NOMO-1 treated with DMSO at 0.1 percent for 48 hours (cell line): ENCODE data around the gene CDKL5.
"Not testable (repeated sequence)": the region's sequence is repeated elsewhere in the genome, so short reads cannot be mapped to it uniquely, and the experiment has no call there.

ENCODE experiments used
- DNase-seq: peaks from one replicate; lab custom pipeline; 2025; ENCODE audit not compliant: unreplicated experiment; lab: John Stamatoyannopoulos, UW

CDKL5 gene

GRCh38 chrX:18573556-18573955 is 148.1 kb downstream of the CDKL5 start:
- DNase-seq = no peak

DNA sequence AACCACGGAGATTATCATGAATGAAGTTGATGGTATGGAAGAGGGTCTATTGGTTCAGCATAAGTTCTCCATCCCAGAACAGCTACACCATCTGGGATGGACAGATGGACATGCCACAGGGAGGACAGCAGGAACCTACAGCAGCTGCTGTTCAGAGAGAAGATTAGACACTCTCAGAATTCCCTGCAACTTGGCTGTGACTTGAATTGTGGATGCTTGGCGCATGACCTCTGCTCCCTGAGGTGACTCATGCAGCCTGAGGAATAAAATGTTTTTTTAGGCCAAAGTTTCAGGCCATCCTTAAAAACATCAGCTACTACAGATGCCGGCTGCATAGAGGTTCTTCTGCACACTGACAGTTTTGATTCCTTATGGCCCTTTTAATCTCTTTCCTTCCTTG is 149.2 kb downstream of the CDKL5 start:
- DNase-seq = no peak

GRCh38 chrX:18575744-18576143 is 150.3 kb downstream of the CDKL5 start:
- no peak for DNase-seq

- no peak for DNase-seq
Observed at GRCh38 chrX:18577400-18577799, 152.0 kb downstream of the CDKL5 start.

DNA sequence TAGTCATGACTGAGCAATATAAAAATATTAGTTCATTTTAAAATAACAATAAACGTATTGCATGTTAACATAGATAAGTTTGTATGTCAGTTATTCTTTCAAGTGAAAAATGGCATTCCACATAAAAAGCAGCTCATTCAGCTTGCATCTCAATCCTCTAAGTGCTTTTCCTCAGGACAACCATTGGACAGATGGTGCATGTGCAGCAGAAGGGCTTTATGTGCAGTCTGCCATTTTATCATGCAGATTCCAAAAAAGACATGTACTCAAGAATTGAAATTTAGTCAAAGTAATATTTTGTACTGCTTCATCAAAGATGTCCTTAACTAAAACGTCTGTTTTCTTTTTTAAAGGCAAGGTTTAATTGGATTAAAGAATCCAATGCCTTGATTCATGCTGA is 153.1 kb downstream of the CDKL5 start:
- DNase-seq = no peak

DNA sequence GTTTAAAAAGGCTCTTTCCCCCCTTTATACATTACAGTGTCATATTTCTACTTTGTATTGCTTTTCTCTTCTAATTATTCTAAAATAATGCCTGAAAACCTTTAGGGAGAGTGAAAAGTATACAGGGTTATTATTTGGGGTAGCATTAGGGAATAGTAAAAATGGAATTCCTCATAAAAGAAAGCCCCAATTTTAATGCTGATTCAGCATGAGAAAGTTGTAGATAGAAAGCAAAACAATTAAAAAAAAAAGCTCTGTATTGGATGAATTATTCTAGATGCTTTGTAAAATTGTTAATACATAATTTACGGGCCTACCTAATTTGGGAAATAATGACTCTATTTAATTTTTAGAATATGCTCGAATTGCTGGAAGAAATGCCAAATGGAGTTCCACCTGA is 154.1 kb downstream of the CDKL5 start:
- no peak for DNase-seq

- DNase-seq = no peak
Observed at GRCh38 chrX:18582910-18583493, 157.6 kb downstream of the CDKL5 start.

- not testable (repeated sequence) for DNase-seq
Observed at GRCh38 chrX:18589292-18589691, 163.9 kb downstream of the CDKL5 start.

DNA sequence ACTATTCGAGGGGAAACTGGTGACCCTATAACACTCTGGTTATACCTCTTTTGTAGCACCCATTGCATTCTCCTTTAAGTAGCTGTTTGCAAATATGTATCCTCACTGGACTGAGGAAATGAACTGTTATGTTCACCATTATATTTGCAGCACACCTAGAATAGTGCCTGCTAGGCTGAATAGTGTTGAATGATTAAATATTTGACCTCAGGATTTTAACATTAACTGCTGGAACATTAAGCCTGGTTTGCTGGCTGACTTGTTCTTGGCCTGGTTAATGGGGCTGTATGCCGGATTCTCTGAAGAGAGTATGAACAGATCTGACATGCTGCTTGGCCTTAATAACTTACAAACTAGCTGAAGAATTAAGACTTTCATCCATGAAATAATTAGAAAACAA is 166.4 kb downstream of the CDKL5 start:
- no peak for DNase-seq

DNA sequence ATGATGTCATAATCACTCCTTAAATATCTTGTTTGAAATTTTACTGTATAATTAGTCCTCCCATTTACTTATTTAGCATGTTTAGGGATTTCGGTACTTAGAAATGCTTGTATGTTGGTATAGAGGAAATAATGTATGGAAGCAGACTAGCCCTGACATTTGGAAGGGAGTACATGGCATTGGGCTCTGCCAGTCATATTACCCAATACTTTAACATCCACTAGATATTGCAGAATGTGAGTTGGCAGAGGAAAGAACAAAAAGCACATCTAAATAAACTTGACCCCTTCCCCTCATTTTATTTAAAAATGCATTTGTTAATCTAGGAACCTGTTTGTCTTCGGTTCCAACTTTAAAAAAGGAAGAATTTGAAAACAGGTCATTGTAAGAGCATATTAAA is 168.7 kb downstream of the CDKL5 start:
- DNase-seq = no peak

- no peak for DNase-seq
Observed at GRCh38 chrX:18596096-18596495, 170.7 kb downstream of the CDKL5 start.

DNA sequence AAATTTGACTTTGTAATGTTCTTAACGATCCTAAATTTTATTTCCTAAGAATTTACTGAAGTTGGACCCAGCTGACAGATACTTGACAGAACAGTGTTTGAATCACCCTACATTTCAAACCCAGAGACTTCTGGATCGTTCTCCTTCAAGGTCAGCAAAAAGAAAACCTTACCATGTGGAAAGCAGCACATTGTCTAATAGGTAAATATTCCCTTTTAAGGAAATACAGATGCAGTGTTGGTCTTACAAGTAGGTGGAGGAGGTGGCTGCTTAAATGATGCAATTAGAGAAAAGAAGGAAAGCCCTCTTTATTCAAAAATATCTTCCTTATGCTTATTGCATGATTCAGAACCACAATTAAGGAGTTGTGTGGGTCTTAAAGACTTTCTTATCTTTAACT is 173.0 kb downstream of the CDKL5 start:
- DNase-seq = no peak

GRCh38 chrX:18607966-18608365 is 182.6 kb downstream of the CDKL5 start:
- DNase-seq = no peak

DNA sequence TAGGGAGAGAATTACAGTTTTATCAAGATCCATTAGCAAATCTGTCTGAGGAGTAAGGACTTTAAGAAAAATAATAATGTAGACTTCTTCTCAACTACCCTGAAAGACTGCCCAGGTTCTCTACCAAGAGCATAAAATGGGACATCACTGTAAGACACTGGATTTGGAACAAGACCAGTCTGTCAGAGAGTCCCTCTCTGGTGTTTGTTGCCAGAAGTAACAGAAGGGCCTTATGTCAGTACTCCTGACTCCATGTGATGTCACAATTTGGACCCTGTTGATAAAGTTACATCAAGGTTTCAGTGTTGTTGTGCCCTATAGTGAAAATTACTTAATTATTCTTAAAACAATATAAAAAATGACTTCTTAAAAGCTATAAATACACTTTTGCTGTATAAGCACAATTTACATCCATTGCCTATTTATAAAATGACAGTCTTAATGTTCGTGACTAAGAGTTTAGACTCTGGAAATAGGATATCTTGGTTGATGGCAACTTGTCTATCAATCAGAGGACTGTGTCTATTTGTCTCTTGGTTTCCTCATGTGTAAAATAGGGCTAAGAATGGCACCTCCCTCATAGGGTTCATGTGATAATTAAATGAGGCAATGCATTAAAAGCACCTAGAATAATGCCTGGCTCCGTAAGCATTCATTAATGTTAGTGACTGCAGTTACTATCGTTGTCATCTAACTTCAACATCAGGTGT is 188.7 kb downstream of the CDKL5 start:
- no peak for DNase-seq

DNA sequence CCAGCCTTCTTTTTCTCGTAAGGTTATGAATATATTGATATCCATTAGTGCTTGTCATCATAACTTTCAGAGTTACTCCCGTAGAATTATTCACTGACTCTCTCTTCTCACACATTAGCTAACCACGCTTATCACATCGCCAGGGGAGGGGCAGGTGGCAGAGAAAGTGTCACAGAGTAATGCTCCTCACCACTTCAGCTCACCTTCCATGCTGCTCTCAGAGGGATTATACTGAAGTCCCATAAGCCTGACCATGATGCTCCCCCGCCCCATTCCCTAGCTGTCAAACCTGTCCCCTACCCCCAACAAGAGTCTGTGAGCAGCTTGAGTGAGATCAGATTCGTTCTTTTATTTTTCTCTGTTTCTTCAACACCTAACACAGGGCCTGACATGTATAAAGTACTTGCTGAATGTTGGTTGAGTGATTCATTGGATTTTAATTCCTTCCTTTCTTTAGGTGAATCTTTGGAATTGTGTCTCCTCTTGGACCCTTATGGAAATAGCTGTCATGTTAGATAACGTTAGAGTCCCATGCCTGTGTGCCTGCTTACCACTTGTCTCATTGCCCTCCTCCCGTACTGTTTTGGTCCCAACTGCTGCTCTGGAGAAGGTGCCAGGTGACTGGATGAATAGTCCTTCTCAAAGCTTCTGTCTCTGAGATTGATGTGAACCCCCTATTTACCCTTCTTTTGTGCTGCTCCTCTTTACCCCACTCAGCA is 191.4 kb downstream of the CDKL5 start:
- DNase-seq = no peak

DNA sequence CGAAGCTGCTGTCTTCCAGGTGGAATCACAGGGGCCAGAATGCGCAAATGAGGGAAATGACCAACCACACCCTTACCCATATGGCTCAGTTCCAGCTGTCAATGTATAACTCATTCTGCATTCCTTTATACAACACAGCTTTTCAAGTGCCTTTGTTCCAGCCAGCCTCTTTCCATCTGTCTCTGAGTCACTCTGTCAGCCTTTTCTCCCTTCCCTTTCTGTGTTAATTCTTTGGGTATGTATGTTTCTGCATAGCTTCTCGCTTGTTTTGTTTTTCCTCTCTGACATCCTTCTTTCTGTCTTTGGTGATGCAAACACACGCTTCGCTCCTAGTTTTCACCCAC is 192.0 kb downstream of the CDKL5 start:
- no peak for DNase-seq

DNA sequence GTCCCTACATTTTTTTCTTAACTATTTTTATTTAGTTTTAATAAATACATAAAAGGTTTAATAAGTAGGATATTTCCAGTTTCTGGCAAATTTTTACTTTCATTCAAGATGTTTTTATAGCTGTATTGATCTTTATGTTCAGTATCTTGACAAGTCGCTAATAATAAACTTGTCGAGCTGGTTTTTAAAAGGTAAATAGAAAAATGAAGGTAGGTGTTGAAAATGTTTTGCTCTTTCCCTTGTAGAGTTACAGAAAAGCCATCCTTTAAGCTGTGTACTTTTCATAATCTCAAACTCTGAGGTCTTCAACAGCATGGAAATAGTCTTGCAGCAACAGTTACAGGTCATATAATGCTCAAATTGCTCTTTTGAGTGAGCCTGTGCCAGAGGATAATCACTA is 193.9 kb downstream of the CDKL5 start:
- no peak for DNase-seq

DNA sequence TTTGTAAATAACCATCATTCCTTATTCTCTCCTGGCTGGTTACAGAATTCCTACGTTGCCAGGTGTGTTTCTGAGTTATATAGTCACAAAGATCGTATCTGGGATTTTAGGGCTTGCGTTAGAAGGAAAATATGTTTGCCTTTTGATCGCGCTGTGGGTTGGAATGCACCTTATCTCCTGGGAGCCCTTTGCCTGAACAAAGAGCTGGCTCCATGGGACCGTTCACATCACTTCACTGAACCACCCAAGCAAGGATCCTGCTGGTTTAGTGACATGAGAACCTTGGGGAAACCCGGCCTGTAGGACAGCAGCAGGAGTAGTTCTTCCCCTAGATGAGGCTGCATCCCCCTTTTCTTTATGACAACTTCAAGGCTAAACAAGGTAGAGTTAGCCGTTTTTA is 194.9 kb downstream of the CDKL5 start:
- no peak for DNase-seq

DNA sequence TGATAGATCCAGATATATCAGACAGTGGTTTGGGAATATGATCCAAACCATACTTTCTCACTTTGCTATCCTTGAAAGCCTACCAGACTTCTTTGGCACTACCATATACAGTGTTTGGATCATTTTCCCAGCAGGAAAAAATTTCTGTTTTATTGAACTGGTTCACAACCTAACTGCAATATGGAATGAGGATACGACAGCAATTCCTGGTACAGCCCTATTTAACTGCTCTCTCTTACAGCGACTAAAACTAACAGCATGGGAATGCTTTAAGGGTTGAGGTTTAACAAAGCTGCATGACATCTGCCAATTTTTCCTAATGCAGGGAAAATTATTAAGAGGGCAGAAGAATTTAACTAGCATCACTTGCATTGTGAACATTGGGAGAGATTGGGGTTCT is 199.2 kb downstream of the CDKL5 start:
- no peak for DNase-seq

DNA sequence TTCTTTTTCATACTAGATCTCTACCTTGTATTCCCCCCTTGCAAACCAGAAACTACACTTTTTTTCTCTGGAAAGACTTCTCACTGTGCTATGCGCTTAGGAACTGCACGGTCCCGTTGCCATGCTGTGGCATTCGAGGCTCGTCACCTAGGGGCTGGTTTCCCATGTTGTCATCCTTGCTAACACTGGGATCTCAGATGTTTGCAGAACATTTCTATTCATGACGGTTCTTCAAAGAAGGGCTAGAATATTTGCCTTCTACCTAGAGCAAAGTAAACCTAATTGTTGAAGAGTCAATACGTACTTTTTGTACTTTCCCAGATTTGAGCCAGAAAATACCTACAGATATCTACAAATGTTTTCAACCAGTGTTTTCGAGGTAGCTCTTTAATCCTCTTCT is 205.5 kb downstream of the CDKL5 start:
- no peak for DNase-seq

GRCh38 chrX:18638398-18638797 is 213.0 kb downstream of the CDKL5 start:
- DNase-seq = no peak

GRCh38 chrX:18639280-18639679 is 213.9 kb downstream of the CDKL5 start:
- no peak for DNase-seq

DNA sequence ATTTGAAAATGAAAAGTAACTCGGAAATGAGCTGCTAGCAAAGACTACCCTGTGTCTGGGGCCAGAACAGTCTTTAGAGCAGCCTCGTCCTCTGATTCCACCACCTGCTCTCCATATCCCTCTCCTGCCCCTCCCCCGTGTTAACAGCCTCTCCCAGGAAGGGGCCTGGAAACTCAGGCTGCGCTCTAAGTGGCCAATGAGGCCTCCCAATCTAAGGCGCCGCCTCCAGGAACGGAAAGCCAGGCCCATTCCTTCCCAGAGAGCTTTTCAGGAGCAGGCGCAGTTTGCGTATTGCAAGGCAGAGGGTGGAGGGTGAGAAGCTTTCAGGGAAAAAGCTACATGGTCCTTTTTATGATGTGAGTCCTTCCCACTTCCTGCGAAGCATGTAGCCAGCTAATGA is 215.3 kb downstream of the CDKL5 start:
- no peak for DNase-seq
